Suprapubic skin (tissue), 4 donors: Measurements from ENCODE around the gene WWOX. TPM values are rescaled to one million over a fixed set of nuclear protein-coding genes. Genes with fewer than 3 reads are reported as not detected.

Experiments used
- DNase-seq, 2 donors: peaks; one replicate each; pipeline ENCODE4 v3.0.0-alpha.2; 2019; ENCODE audit warnings: low spot score in 2 of 2
- H3K27ac ChIP-seq: fragments of 200-600 bp; sonication (generic); one replicate; pipeline ENCODE4 v1.5.1; 2019
- H3K27me3 ChIP-seq: fragments of 200-600 bp; sonication (generic); one replicate; pipeline ENCODE4 v1.5.1; 2019
- H3K36me3 ChIP-seq: fragments of 200-600 bp; sonication (generic); one replicate; pipeline ENCODE4 v1.5.1; 2019
- H3K4me1 ChIP-seq: fragments of 200-600 bp; sonication (generic); one replicate; pipeline ENCODE4 v1.5.1; 2019
- H3K4me3 ChIP-seq: fragments of 200-600 bp; sonication (generic); one replicate; pipeline ENCODE4 v1.5.1; 2019; ENCODE audit warnings: mild to moderate bottlenecking
- H3K9me3 ChIP-seq: fragments of 200-600 bp; sonication (generic); one replicate; pipeline ENCODE4 v1.5.1; 2019
- CTCF ChIP-seq, 2 donors: fragments of 200-600 bp in 1 of 2; fragments of 450-650 bp in 1 of 2; sonication (generic) in 1 of 2; IDR thresholded peaks; one replicate each; pipeline ENCODE4 v1.5.1; 2016 to 2019; ENCODE audit warnings: antibody characterized with exemption in 2 of 2, mild to moderate bottlenecking in 1 of 2, moderate library complexity in 1 of 2
- EP300 ChIP-seq: sonication (generic); formaldehyde crosslinking; IDR thresholded peaks from one replicate; pipeline ENCODE4 v1.6.1; 2017; ENCODE audit warnings: antibody characterized with exemption
- POLR2A ChIP-seq, 2 donors: fragments of 450-650 bp; IDR thresholded peaks; one replicate each; pipeline ENCODE4 v1.6.1; 2017; ENCODE audit warnings: antibody characterized with exemption in 2 of 2, mild to moderate bottlenecking in 2 of 2, moderate library complexity in 2 of 2
- POLR2AphosphoS5 ChIP-seq, 3 donors: sonication (generic); formaldehyde crosslinking; IDR thresholded peaks; one replicate each; pipeline ENCODE4 v1.6.1; 2017; ENCODE audit warnings: antibody characterized with exemption in 3 of 3
- WGBS: methylation state at CpG from one replicate; pipeline ENCODE4 v1.1.5; 2018; 5-methylcytosine and 5-hydroxymethylcytosine counted together
- total RNA-seq, 4 donors: library from RNA; depleted of rRNA; stranded (reverse); fragments of >200 nt; gene quantifications; one replicate each; pipeline ENCODE4 v1.1.0, GENCODE V29; 2016

WWOX gene
- total RNA-seq, 4 donors from 2014 or later, result 29.6 to 104 (median 47.3) TPM

DNA sequence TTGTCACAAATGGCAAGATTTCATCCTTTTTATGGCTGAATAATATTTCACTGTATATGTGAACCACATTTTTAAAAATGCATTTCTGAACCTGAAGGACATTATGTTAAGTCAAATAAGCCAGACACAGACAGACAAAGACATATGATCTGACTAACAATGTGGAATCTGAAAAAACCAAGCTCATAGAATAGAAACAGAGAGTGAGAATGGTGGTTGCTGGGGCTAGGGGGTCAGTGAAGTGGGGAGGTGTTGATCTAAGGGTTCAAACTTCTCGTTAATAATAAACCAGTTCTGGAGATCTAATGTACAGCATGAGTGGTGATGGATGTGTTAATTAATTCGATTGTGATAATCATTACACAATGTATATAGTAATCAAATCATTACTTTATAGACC, 475.1 kb downstream of the WWOX start:
- no peaks in the 10 kb centered on the region for H3K9me3 ChIP-seq
- H3K27ac ChIP-seq, result no peak overlapping the region
- H3K4me1 ChIP-seq, result no peaks in the 10 kb centered on the region
- 89% methylated on average over 2 of the region's 2 CpGs for WGBS
- TF ChIP-seq POLR2A (IDR thresholded peaks at IDR 0.05) (no peak), POLR2AphosphoS5 (IDR thresholded peaks at IDR 0.05) (no peak), CTCF (IDR thresholded peaks at IDR 0.05) (no peak), EP300 (no peak)
- DNase-seq, result no peak
- no peaks in the 10 kb centered on the region for H3K27me3 ChIP-seq
- no peak overlapping the region for H3K4me3 ChIP-seq
- H3K36me3 ChIP-seq, result no peaks in the 10 kb centered on the region

DNA sequence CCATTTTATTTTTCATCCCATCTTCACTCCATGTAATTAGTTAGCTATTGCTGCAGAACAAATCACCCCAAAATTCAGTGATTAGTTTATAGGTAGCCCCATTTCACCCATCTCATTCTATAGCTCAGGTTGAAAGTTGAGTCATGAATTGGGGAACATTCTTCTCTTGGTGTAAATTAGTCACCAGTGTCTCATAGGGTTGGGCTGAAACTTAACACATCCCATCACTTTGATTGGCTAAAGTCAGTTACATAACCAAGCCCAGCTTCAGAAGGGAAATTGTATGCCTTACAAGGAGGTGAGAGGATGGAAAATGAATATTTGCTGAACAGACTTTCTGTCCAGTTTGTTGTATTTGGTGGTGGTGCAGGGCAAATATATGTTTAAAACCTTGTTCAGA, 477.5 kb downstream of the WWOX start:
- no peaks in the 10 kb centered on the region for H3K27me3 ChIP-seq
- no peak for DNase-seq
- H3K36me3 ChIP-seq, result no peaks in the 10 kb centered on the region
- no peak overlapping the region for H3K27ac ChIP-seq
- H3K4me1 ChIP-seq, result no peaks in the 10 kb centered on the region
- no peaks in the 10 kb centered on the region for H3K9me3 ChIP-seq
- no peak for TF ChIP-seq EP300
- no peak for TF ChIP-seq POLR2AphosphoS5 (IDR thresholded peaks at IDR 0.05)
- TF ChIP-seq CTCF (IDR thresholded peaks at IDR 0.05), result no peak
- no peak for TF ChIP-seq POLR2A (IDR thresholded peaks at IDR 0.05)
- no peak overlapping the region for H3K4me3 ChIP-seq

- WGBS, result 96% methylated on average over 6 of the region's 6 CpGs
- H3K36me3 ChIP-seq, result no peaks in the 10 kb centered on the region
- DNase-seq, result no peak
These were observed 478.2 kb downstream of the WWOX start for GRCh38 chr16:78577630-78578029.

GRCh38 chr16:78579020-78579419, 479.6 kb downstream of the WWOX start:
- Histone ChIP-seq H3K36me3 (no peaks in the 10 kb centered on the region), H3K4me1 (no peaks in the 10 kb centered on the region), H3K9me3 (no peaks in the 10 kb centered on the region), H3K27ac (no peak overlapping the region), H3K27me3 (no peaks in the 10 kb centered on the region), H3K4me3 (no peak overlapping the region)
- WGBS, result 78% methylated on average over 7 of the region's 7 CpGs
- DNase-seq, result no peak
- TF ChIP-seq POLR2AphosphoS5 (IDR thresholded peaks at IDR 0.05), result no peak
- TF ChIP-seq CTCF (IDR thresholded peaks at IDR 0.05), result no peak
- no peak for TF ChIP-seq EP300
- no peak for TF ChIP-seq POLR2A (IDR thresholded peaks at IDR 0.05)

More at GRCh38 chr16:78577630-78578029, 478.2 kb downstream of the WWOX start:
- Histone ChIP-seq H3K27ac (no peak overlapping the region), H3K27me3 (no peaks in the 10 kb centered on the region), H3K4me1 (no peaks in the 10 kb centered on the region), H3K4me3 (no peak overlapping the region), H3K9me3 (no peaks in the 10 kb centered on the region)
- no peak for TF ChIP-seq CTCF (IDR thresholded peaks at IDR 0.05)
- no peak for TF ChIP-seq POLR2AphosphoS5 (IDR thresholded peaks at IDR 0.05)
- no peak for TF ChIP-seq POLR2A (IDR thresholded peaks at IDR 0.05)
- no peak for TF ChIP-seq EP300

DNA sequence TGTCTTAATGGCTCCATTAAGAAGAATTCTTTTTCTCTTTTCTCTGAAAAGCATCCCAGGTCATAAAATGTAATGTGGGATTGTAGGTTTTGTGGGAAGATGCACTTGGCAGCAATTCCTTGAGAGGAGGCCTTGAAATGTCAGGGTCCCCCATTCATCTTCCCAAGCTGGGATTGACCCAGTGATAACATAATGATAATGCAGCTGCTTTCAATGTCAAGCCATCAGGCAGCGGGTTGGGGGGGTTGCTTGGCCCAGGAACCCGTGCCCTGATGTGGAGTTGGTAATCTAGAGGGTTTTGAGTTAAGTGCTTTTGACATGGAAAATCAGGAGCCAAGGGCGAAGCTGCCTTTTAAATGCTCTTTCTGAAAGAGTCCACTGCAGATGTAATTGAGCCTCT, 484.0 kb downstream of the WWOX start:
- no peak overlapping the region for H3K27ac ChIP-seq
- no peaks in the 10 kb centered on the region for H3K9me3 ChIP-seq
- DNase-seq, result no peak
- H3K27me3 ChIP-seq, result no peaks in the 10 kb centered on the region
- WGBS, result 90% methylated on average over 3 of the region's 3 CpGs
- TF ChIP-seq CTCF (IDR thresholded peaks at IDR 0.05), result no peak
- no peak for TF ChIP-seq POLR2A (IDR thresholded peaks at IDR 0.05)
- no peak for TF ChIP-seq POLR2AphosphoS5 (IDR thresholded peaks at IDR 0.05)
- TF ChIP-seq EP300, result no peak
- H3K36me3 ChIP-seq, result no peaks in the 10 kb centered on the region
- no peaks in the 10 kb centered on the region for H3K4me1 ChIP-seq
- H3K4me3 ChIP-seq, result no peak overlapping the region
